ENCODE results near the gene NHERF2. TPM values are rescaled to one million over a fixed set of nuclear protein-coding genes. Genes with fewer than 3 reads are reported as not detected.
"Not testable (repeated sequence)": the region's sequence is repeated elsewhere in the genome, so short reads cannot be mapped to it uniquely, and the experiment has no call there.

The NHERF2 gene
- total RNA-seq, 2 experiments from 2014 or later, result 1.9 to 2.7 TPM

DNA sequence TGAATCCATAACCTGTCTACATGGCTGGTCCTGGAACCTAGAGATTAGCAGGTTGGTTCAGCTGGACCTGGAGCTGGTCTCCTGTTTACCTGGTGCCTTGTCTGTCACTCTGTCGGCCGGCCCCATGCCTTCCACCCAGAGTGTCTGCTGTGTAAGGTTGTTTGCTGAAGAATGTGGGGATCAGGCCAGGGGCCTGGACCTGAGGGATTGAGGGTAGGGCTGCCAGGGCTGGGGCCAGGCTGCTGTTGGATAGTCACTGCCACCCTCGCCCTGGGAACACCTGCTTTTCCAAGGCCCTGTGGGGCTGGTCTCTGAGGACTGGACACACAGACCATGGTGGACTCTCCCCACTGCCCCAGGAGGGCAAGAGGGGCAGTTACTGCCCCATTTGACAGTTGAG, 1.4 kb downstream of the NHERF2 start:
- CTCF ChIA-PET, result interaction anchor here (1.0 to 1.4 kb wide), 3 partner anchors 11 to 112 kb away, joined by 3 to 4 read pairs (median 3); partner anchors contain the start of genes NTHL1 and TSC2
- no peaks in the 10 kb centered on the region for H3K36me3 Mint-ChIP-seq (ENCODE audit: low read depth)
- ATAC-seq, result no peak
- no peak overlapping the region for H3K27ac Mint-ChIP-seq
- H3K4me3 Mint-ChIP-seq, result no peak overlapping the region
- POLR2A ChIA-PET, result no interaction called here
- intact Hi-C loops (cut with DNase I, micrococcal nuclease), result loop anchor here in 1 of 2 experiments (10.0 kb wide), 1 partner anchor 457 kb away; no protein-coding TSS in a partner anchor
- peaks cover 4% of the 10 kb centered on the region for H3K4me1 Mint-ChIP-seq
- peaks cover 7% of the 10 kb centered on the region for H3K27me3 Mint-ChIP-seq
- H3K9me3 Mint-ChIP-seq (ENCODE audit: low read depth), result no peaks in the 10 kb centered on the region
- DNase-seq, result no peak

DNA sequence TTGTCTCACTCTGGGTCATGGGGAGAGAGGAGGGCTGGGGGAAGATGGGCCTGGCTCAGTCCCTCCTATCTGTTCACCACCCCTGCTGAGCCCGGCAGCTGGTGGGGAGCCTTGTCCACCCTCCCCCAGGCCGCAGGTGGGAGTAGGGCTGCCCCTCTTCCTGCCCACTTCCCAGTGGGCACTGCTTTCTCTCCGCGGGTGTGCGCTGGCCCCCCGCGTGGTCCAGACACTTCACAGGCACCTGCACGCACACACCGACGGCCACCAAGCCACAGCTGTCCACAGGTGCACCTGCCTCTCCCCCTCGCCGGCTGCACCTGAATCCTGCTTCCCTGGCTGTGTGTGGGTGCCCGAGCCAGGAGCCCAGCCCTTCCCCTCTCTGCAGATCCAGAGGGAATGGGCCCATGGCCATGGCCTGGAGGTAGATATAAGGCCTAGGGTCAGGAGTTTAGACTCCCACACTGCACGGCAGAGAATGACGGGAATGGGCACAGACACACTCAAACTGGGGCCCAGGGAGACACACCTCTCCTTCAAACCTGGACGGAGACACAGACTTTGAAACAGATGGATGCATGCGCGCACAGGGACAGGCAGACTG, 2.0 kb downstream of the NHERF2 start:
- Mint-ChIP-seq H3K4me3 (no peak overlapping the region), H3K27me3 (peaks cover 7% of the 10 kb centered on the region), H3K27ac (no peak overlapping the region), H3K4me1 (peaks cover 4% of the 10 kb centered on the region), H3K9me3 (ENCODE audit: low read depth) (no peaks in the 10 kb centered on the region), H3K36me3 (ENCODE audit: low read depth) (no peaks in the 10 kb centered on the region)
- POLR2A ChIA-PET, result no interaction called here
- CTCF ChIA-PET, result interaction anchor here (1.4 kb wide), 2 partner anchors 11 to 112 kb away, joined by 3 to 4 read pairs; no protein-coding TSS in a partner anchor
- no peak for DNase-seq
- intact Hi-C loops (cut with DNase I, micrococcal nuclease), result loop anchor here in 1 of 2 experiments (10.0 kb wide), 1 partner anchor 456 kb away; no protein-coding TSS in a partner anchor
- no peak for ATAC-seq

GRCh38 chr16:2029350-2029749, 2.6 kb downstream of the NHERF2 start:
- H3K36me3 Mint-ChIP-seq (ENCODE audit: low read depth), result no peaks in the 10 kb centered on the region
- no peak for DNase-seq
- H3K27ac Mint-ChIP-seq, result no peak overlapping the region
- intact Hi-C loops (cut with DNase I, micrococcal nuclease), result loop anchor here in 1 of 2 experiments (10.0 kb wide), 1 partner anchor 455 kb away; no protein-coding TSS in a partner anchor
- peaks cover under 1% of the 10 kb centered on the region for H3K4me1 Mint-ChIP-seq
- H3K27me3 Mint-ChIP-seq, result peaks cover 7% of the 10 kb centered on the region
- ChIA-PET POLR2A (no interaction called here), CTCF (no interaction called here)
- ATAC-seq, result no peak
- H3K9me3 Mint-ChIP-seq (ENCODE audit: low read depth), result no peaks in the 10 kb centered on the region
- H3K4me3 Mint-ChIP-seq, result no peak overlapping the region

DNA sequence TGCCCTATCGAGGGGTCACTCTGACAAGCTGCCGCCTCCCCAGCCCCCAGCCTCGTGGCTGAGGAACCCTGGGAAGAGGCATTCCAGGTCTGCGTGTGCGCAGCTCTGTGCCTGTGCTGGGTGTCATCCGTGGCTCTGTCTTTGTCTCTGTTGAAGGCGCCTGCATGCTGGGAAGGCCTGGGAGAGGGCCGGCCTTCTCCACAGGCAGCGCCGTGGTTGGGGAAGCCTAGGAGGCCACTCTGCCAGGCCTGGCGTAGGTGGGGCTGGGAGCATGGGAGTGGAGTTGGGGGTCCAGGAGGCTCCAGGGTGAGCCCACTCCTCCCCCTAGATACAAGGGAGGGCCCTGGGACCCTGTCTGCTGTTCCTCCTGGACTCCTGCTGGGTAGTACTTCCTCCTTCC, 3.3 kb downstream of the NHERF2 start:
- intact Hi-C loops (cut with DNase I, micrococcal nuclease), result no loop called here
- H3K27ac Mint-ChIP-seq, result no peak overlapping the region
- no peaks in the 10 kb centered on the region for H3K36me3 Mint-ChIP-seq (ENCODE audit: low read depth)
- no peak overlapping the region for H3K4me3 Mint-ChIP-seq
- CTCF ChIA-PET, result no interaction called here
- DNase-seq, result no peak
- H3K4me1 Mint-ChIP-seq, result no peaks in the 10 kb centered on the region
- POLR2A ChIA-PET, result no interaction called here
- ATAC-seq, result no peak
- H3K9me3 Mint-ChIP-seq (ENCODE audit: low read depth), result no peaks in the 10 kb centered on the region
- H3K27me3 Mint-ChIP-seq, result peaks cover 7% of the 10 kb centered on the region

- POLR2A ChIA-PET, result no interaction called here
- H3K36me3 Mint-ChIP-seq (ENCODE audit: low read depth), result no peaks in the 10 kb centered on the region
- no peak for ATAC-seq
- no peak overlapping the region for H3K4me3 Mint-ChIP-seq
- no peak for DNase-seq
- no peaks in the 10 kb centered on the region for H3K9me3 Mint-ChIP-seq (ENCODE audit: low read depth)
- H3K27me3 Mint-ChIP-seq, result peaks cover 4% of the 10 kb centered on the region
- CTCF ChIA-PET, result no interaction called here
- intact Hi-C loops (cut with DNase I, micrococcal nuclease), result no loop called here
- H3K27ac Mint-ChIP-seq, result no peak overlapping the region
- H3K4me1 Mint-ChIP-seq, result no peaks in the 10 kb centered on the region
Observed at GRCh38 chr16:2031081-2031577, 4.4 kb downstream of the NHERF2 start.

DNA sequence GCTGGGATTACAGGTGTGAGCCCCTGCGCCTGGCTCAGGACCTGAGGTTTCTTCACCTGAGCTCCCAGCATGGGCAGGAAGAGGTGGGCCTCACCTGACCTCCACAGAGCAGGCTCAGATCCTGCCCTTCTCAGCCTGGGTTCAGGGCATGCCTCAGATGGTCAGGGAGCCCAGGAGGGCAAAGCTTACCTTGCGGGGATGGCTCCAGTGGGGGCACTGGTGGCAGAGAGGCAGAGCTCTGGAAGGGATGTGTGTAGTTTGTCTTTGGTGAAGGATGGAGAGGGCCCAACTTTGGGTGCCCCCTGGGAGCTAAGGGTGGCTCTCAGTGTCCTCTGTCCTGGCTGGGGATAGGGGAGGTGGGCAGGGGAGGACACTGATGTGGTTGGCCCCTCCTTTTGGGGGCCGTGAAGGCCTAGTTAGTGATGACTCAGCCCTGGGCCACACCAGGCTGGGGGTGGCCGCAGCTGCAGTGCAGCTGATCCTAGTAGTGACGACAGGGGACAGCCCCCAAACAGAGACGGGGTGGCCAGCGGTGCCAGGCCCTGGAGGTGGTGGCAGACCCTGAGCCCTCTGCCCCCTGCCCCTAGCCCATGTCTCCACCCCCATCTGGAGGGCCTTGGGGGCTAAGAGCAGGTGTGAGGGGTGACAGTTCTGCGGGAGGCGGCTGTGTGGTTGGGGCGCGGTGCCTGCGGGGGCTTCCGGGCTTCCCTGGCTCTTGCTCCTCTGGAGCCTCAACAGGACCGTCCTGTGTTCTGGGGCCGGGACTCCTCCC, 5.8 kb downstream of the NHERF2 start:
- DNase-seq (no peak), ATAC-seq (no peak)
- Mint-ChIP-seq H3K4me1 (no peaks in the 10 kb centered on the region), H3K4me3 (no peak overlapping the region), H3K27me3 (peaks cover 3% of the 10 kb centered on the region), H3K36me3 (ENCODE audit: low read depth) (no peaks in the 10 kb centered on the region), H3K9me3 (ENCODE audit: low read depth) (no peaks in the 10 kb centered on the region), H3K27ac (no peak overlapping the region)
- CTCF ChIA-PET, result interaction anchor here (0.6 to 0.9 kb wide), 2 partner anchors 10 to 17 kb away, joined by 3 read pairs; no protein-coding TSS in a partner anchor
- intact Hi-C loops (cut with DNase I, micrococcal nuclease), result no loop called here
- POLR2A ChIA-PET, result interaction anchor here (0.6 kb wide), 1 partner anchor 89 kb away, joined by 3 read pairs; no protein-coding TSS in a partner anchor

DNA sequence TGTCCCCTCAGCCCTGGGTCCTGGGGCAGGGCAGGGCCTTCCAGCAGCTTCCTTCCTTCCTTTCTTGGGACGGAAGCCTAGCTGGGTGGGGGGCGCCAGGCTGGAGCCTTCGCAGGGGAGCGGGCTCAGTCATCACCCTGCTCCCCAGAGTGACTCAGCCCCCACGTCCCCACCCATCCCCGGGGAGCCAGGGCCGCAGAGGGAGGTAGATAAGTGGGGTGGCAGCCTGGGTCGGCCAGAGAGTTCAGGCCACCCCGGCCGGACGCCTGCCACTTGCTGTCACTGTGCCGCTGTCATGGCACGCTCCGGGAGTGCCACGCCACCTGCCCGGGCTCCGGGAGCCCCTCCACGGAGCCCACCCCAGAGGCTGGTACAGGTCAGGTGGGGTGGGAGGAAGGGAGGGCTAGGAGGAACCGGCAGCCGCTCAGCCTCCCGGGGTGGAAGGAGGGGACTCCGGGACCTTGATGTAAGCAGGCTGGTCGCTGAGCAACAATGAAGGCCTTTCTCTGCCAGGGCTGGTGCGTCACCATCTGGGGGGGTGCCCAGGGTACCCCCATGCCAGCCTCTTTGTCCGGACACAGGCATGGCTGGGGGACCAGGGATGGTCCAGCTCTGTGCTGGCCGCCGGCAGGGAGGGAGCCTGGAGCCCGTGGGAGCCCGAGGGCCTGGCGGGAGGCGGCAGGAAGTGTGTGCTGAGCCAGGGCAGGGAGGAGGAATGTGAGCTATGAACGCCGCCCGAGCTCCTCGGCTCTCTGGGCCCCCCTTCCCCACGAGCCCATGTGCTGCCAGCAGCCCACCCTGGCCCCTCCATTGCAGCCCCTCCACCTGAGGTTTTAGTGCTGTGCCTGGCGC, 6.6 kb downstream of the NHERF2 start:
- peak; percentile 50 for ATAC-seq
- CTCF ChIA-PET, result interaction anchor here (0.6 kb wide), 1 partner anchor 162 kb away, joined by 4 read pairs; no protein-coding TSS in a partner anchor

DNA sequence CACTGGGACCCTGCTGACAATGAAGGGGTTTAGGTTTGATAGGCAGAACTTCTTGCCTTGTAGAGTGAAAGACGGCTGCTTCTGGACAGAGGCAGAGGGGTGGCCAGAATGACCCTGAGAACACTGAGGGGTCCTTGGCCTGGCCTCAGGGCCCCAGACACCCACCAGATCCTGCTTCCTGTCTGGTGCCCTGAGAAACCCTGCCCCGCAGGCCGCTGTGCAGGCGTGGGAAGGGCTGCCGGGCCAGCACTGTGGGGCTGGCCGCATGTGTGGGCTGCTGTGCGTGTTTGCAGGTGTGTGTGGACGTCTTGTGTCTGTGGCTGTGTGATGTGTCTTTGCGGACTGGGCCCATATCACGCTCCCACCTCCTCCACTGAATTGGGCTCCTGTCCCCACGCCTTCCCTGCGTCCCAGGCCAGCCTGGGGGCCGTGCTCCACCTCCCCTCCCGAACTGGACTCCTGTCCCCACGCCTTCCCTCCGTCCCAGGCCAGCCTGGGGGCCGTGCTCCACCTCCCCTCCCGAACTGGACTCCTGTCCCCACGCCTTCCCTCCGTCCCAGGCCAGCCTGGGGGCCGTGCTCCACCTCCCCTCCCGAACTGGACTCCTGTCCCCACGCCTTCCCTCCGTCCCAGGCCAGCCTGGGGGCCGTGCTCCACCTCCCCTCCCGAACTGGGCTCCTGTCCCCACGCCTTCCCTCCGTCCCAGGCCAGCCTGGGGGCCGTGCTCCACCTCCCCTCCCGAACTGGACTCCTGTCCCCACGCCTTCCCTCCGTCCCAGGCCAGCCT, 7.4 kb downstream of the NHERF2 start:
- ATAC-seq; H3K4me1 Mint-ChIP-seq; DNase-seq; H3K27me3 Mint-ChIP-seq; intact Hi-C loops (cut with DNase I, micrococcal nuclease); H3K27ac Mint-ChIP-seq; H3K36me3 Mint-ChIP-seq (ENCODE audit: low read depth); H3K4me3 Mint-ChIP-seq; POLR2A ChIA-PET; H3K9me3 Mint-ChIP-seq (ENCODE audit: low read depth): not testable (repeated sequence)
- CTCF ChIA-PET, result interaction anchor here (0.6 kb wide), 1 partner anchor 161 kb away, joined by 4 read pairs; no protein-coding TSS in a partner anchor

More for the DNA sequence above, 6.6 kb downstream of the NHERF2 start:
- no peaks in the 10 kb centered on the region for H3K27me3 Mint-ChIP-seq
- intact Hi-C loops (cut with DNase I, micrococcal nuclease), result no loop called here
- H3K9me3 Mint-ChIP-seq (ENCODE audit: low read depth), result no peaks in the 10 kb centered on the region
- DNase-seq, result peak; percentile 35
- no peak overlapping the region for H3K4me3 Mint-ChIP-seq
- POLR2A ChIA-PET, result no interaction called here
- no peaks in the 10 kb centered on the region for H3K4me1 Mint-ChIP-seq
- H3K36me3 Mint-ChIP-seq (ENCODE audit: low read depth), result no peaks in the 10 kb centered on the region
- no peak overlapping the region for H3K27ac Mint-ChIP-seq

DNA sequence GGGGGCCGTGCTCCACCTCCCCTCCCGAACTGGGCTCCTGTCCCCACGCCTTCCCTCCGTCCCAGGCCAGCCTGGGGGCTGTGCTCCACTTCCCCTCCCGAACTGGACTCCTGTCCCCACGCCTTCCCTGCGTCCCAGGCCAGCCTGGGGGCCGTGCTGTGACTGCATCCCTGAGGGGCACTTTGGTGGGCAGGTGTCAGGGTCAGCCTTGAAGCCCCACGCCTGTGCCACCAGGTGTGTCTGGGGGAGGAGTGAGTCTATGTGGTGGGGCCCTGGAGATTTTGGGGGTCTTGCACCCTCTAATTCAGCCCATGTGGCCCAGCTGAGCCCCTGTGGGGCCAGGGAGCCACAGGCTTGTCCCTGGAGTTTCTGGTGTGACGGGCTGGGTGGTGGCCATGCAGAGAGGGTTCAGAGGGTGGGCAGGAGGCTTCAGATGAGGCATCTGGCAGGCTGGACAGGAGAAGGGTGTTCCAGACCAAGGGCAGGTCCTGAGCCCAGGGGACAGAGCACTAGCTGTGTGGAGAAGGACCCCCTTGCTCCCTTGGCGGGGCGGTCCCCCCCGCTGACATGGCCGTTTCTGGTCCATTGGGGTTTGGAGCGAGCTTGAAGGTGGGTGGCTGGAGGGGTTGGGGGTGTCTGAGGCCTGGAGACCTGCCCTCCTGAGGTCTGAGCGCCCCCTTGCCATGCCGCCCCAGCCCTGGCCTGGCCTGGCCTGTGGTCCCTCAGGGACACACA, 8.2 kb downstream of the NHERF2 start:
- no peaks in the 10 kb centered on the region for H3K4me1 Mint-ChIP-seq
- H3K27ac Mint-ChIP-seq, result no peak overlapping the region
- no peaks in the 10 kb centered on the region for H3K36me3 Mint-ChIP-seq (ENCODE audit: low read depth)
- no peak for DNase-seq
- H3K27me3 Mint-ChIP-seq, result no peaks in the 10 kb centered on the region
- intact Hi-C loops (cut with DNase I, micrococcal nuclease), result no loop called here
- no peak for ATAC-seq
- POLR2A ChIA-PET, result no interaction called here
- CTCF ChIA-PET, result no interaction called here
- no peak overlapping the region for H3K4me3 Mint-ChIP-seq
- H3K9me3 Mint-ChIP-seq (ENCODE audit: low read depth), result no peaks in the 10 kb centered on the region

GRCh38 chr16:2035431-2036199, 8.9 kb downstream of the NHERF2 start:
- intact Hi-C loops (cut with DNase I, micrococcal nuclease), result no loop called here
- ChIA-PET POLR2A (no interaction called here), CTCF (no interaction called here)
- no peaks in the 10 kb centered on the region for H3K27me3 Mint-ChIP-seq
- ATAC-seq, result no peak
- no peaks in the 10 kb centered on the region for H3K36me3 Mint-ChIP-seq (ENCODE audit: low read depth)
- H3K4me1 Mint-ChIP-seq, result no peaks in the 10 kb centered on the region
- H3K9me3 Mint-ChIP-seq (ENCODE audit: low read depth), result no peaks in the 10 kb centered on the region
- DNase-seq, result no peak
- no peak overlapping the region for H3K27ac Mint-ChIP-seq
- H3K4me3 Mint-ChIP-seq, result no peak overlapping the region

All from activated CD4-positive, alpha-beta T cell treated with anti-CD3 and anti-CD28 coated beads for 36 hours (primary cell).